Natural killer cell (primary cell): ENCODE data around the gene KCNS1. TPM values are rescaled to one million over a fixed set of nuclear protein-coding genes. Genes with fewer than 3 reads are reported as not detected.

Source experiments
- ATAC-seq, 3 donors: fragments of 150-1000 bp in 2 of 3; fragments of 200-7000 bp in 1 of 3; cut with Tn5 transposase; 1 replicate in 1 of 3; 2 replicates in 2 of 3; pipeline ENCODE4 v1.10.0; 2021; ENCODE audit warnings: mild to moderate bottlenecking in 2 of 3, moderate library complexity in 2 of 3
- DNase-seq, 2 donors: peaks; one replicate each; pipeline versions ENCODE4 v3.0.0 to v3.0.0-alpha.2; 2013 to 2021; ENCODE audit warnings: mixed read lengths in 1 of 2
- H3K27ac ChIP-seq: one replicate; pipeline ENCODE4 v1.5.1; 2013; ENCODE audit warnings: mild to moderate bottlenecking, low read length
- H3K27me3 ChIP-seq: one replicate; pipeline ENCODE4 v1.6.1; 2013; ENCODE audit warnings: low read length; ENCODE audit not compliant: control insufficient read depth, insufficient read depth
- H3K36me3 ChIP-seq: one replicate; pipeline ENCODE4 v1.6.1; 2013; ENCODE audit warnings: low read length; ENCODE audit not compliant: control insufficient read depth, insufficient read depth
- H3K4me1 ChIP-seq: one replicate; pipeline ENCODE4 v1.6.1; 2013; ENCODE audit warnings: low read length; ENCODE audit not compliant: control insufficient read depth, insufficient read depth
- H3K4me3 ChIP-seq: one replicate; pipeline ENCODE4 v1.5.1; 2013; ENCODE audit warnings: low read length
- H3K9me3 ChIP-seq: one replicate; pipeline ENCODE4 v1.6.1; 2013; ENCODE audit warnings: low read length; ENCODE audit not compliant: control insufficient read depth, insufficient read depth
- H3K27ac Mint-ChIP-seq, 2 donors: one replicate each; pipeline ENCODE4 v1.8.0; 2022; ENCODE audit warnings: mild to moderate bottlenecking in 2 of 2, mixed read lengths in 2 of 2, moderate library complexity in 1 of 2
- H3K27me3 Mint-ChIP-seq, 2 donors: one replicate each; pipeline ENCODE4 v1.8.0; 2022; ENCODE audit warnings: low read depth in 2 of 2, mixed read lengths in 2 of 2
- H3K36me3 Mint-ChIP-seq: one replicate; pipeline ENCODE4 v1.8.0; 2022; ENCODE audit warnings: mixed read lengths
- H3K4me1 Mint-ChIP-seq, 2 donors: one replicate each; pipeline ENCODE4 v1.8.0; 2022; ENCODE audit warnings: mixed read lengths in 2 of 2
- H3K4me3 Mint-ChIP-seq: one replicate; pipeline ENCODE4 v1.8.0; 2022; ENCODE audit warnings: mild to moderate bottlenecking, moderate library complexity, mixed read lengths
- H3K9me3 Mint-ChIP-seq, 2 donors: one replicate each; pipeline ENCODE4 v1.8.0; 2022; ENCODE audit warnings: mixed read lengths in 2 of 2
- CTCF ChIP-seq: fragments of 200-600 bp; IDR thresholded peaks from one replicate; pipeline ENCODE4 v1.8.0; 2022; ENCODE audit warnings: antibody characterized with exemption
- WGBS: methylation state at CpG from one replicate; pipeline ENCODE4 v1.1.7; 2013; ENCODE audit warnings: missing lambda C conversion rate; ENCODE audit not compliant: insufficient coverage; 5-methylcytosine and 5-hydroxymethylcytosine counted together
- intact Hi-C: fragments of 100-400 bp; cut with micrococcal nuclease; formaldehyde crosslinking; loops from one replicate; pipeline ENCODE4 v1.14.2; 2022
- total RNA-seq, 4 donors: library from RNA; stranded (reverse); fragments of 120-200 nt in 1 of 4; gene quantifications; one replicate each; pipeline versions ENCODE4 v1.2.3 to v1.2.4, GENCODE V29; 2013 to 2022

Gene KCNS1
- total RNA-seq, 3 donors from 2014 or later (not counting 1 experiment from before 2014, with no cell fraction given): not detected

- peaks cover 31% of the 10 kb centered on the region for H3K36me3 ChIP-seq
- H3K4me3 ChIP-seq: no peak overlapping the region
- H3K27me3 ChIP-seq: no peaks in the 10 kb centered on the region
- Mint-ChIP-seq H3K4me1 (peaks cover 42 to 44% of the 10 kb centered on the region in 2 donors), H3K4me3 (no peak overlapping the region), H3K27me3 (no peaks in the 10 kb centered on the region), H3K27ac (peak overlapping the region; percentile 50 to 59), H3K9me3 (no peaks in the 10 kb centered on the region), H3K36me3 (peaks cover 10% of the 10 kb centered on the region)
- TF ChIP-seq CTCF: no peak
- no peak overlapping the region for H3K27ac ChIP-seq
- intact Hi-C loops: no loop called here
- WGBS: 100% methylated on average over 1 of the region's 1 CpG
- H3K4me1 ChIP-seq: no peaks in the 10 kb centered on the region
- no peaks in the 10 kb centered on the region for H3K9me3 ChIP-seq
- no peak for DNase-seq
- no peak for ATAC-seq
Measured at GRCh38 chr20:45087814-45088213, 13.1 kb downstream of the KCNS1 start.

GRCh38 chr20:45087097-45087790 lies 13.7 kb downstream of the KCNS1 start:
- TF ChIP-seq CTCF: no peak
- H3K36me3 ChIP-seq: peaks cover 37% of the 10 kb centered on the region
- H3K9me3 ChIP-seq: no peaks in the 10 kb centered on the region
- no peaks in the 10 kb centered on the region for H3K4me1 ChIP-seq
- H3K27ac ChIP-seq: no peak overlapping the region
- Mint-ChIP-seq H3K4me3 (no peak overlapping the region), H3K27ac (peak overlapping the region; percentile 50 to 59), H3K36me3 (peaks cover 15% of the 10 kb centered on the region), H3K27me3 (no peaks in the 10 kb centered on the region), H3K9me3 (no peaks in the 10 kb centered on the region), H3K4me1 (peaks cover 44 to 45% of the 10 kb centered on the region in 2 donors)
- no peaks in the 10 kb centered on the region for H3K27me3 ChIP-seq
- ATAC-seq: no peak
- no peak overlapping the region for H3K4me3 ChIP-seq
- intact Hi-C loops: no loop called here
- 88% methylated on average over 2 of the region's 3 CpGs for WGBS
- no peak for DNase-seq

GRCh38 chr20:45085867-45086266 lies 15.1 kb downstream of the KCNS1 start:
- H3K27me3 ChIP-seq: no peaks in the 10 kb centered on the region
- no peaks in the 10 kb centered on the region for H3K9me3 Mint-ChIP-seq
- H3K36me3 Mint-ChIP-seq: peaks cover 24% of the 10 kb centered on the region
- H3K27me3 Mint-ChIP-seq: no peaks in the 10 kb centered on the region
- ATAC-seq (no peak), DNase-seq (no peak)
- WGBS: 91% methylated on average over 1 of the region's 1 CpG
- peaks cover 49% of the 10 kb centered on the region for H3K36me3 ChIP-seq
- no peaks in the 10 kb centered on the region for H3K9me3 ChIP-seq
- H3K27ac ChIP-seq: no peak overlapping the region
- H3K4me3 Mint-ChIP-seq: no peak overlapping the region
- no peak overlapping the region for H3K4me3 ChIP-seq
- peaks cover 44 to 53% of the 10 kb centered on the region in 2 donors for H3K4me1 Mint-ChIP-seq
- intact Hi-C loops: no loop called here
- H3K27ac Mint-ChIP-seq: peak overlapping the region; percentile 37 to 59
- no peaks in the 10 kb centered on the region for H3K4me1 ChIP-seq
- TF ChIP-seq CTCF: no peak

- Histone ChIP-seq H3K4me1 (no peaks in the 10 kb centered on the region), H3K27ac (no peak overlapping the region), H3K4me3 (no peak overlapping the region), H3K9me3 (no peaks in the 10 kb centered on the region), H3K27me3 (no peaks in the 10 kb centered on the region), H3K36me3 (peaks cover 52% of the 10 kb centered on the region)
- H3K27me3 Mint-ChIP-seq: no peaks in the 10 kb centered on the region
- no peak overlapping the region for H3K4me3 Mint-ChIP-seq
- peaks cover 44 to 57% of the 10 kb centered on the region in 2 donors for H3K4me1 Mint-ChIP-seq
- ATAC-seq: peak in 1 of 3 donors; percentile 36
- H3K9me3 Mint-ChIP-seq: no peaks in the 10 kb centered on the region
- intact Hi-C loops: no loop called here
- no peak for TF ChIP-seq CTCF
- no peak for DNase-seq
- peaks cover 30% of the 10 kb centered on the region for H3K36me3 Mint-ChIP-seq
- H3K27ac Mint-ChIP-seq: peak overlapping the region; percentile 37 to 59
- WGBS: 79% methylated on average over 2 of the region's 2 CpGs
Measured at GRCh38 chr20:45085289-45085688, 15.6 kb downstream of the KCNS1 start.
